Right atrium auricular region (tissue), 2 donors: Measurements from ENCODE around the gene LGALS13. TPM values are rescaled to one million over a fixed set of nuclear protein-coding genes. Genes with fewer than 3 reads are reported as not detected.
"Not testable (repeated sequence)": the region's sequence is repeated elsewhere in the genome, so short reads cannot be mapped to it uniquely, and the experiment has no call there.

Experiments used
- DNase-seq: peaks from one replicate; pipeline ENCODE4 v3.0.0-alpha.2; 2019; ENCODE audit warnings: low spot score
- H3K27ac ChIP-seq, 2 donors: fragments of 200-600 bp; sonication (generic); 1 replicate in 1 of 2; 2 replicates in 1 of 2; pipeline ENCODE4 v1.5.1; 2016 to 2019
- H3K27me3 ChIP-seq, 2 donors: fragments of 200-600 bp; sonication (generic); one replicate each; pipeline versions ENCODE4 v1.5.1 to v1.6.0; 2017 to 2019
- H3K36me3 ChIP-seq: fragments of 200-600 bp; sonication (generic); one replicate; pipeline ENCODE4 v1.5.1; 2016
- H3K4me1 ChIP-seq, 2 donors: fragments of 200-600 bp; sonication (generic); one replicate each; pipeline versions ENCODE4 v1.5.1 to v1.6.0; 2017 to 2019
- H3K4me3 ChIP-seq, 2 donors: fragments of 200-600 bp; sonication (generic); 1 replicate in 1 of 2; 2 replicates in 1 of 2; pipeline ENCODE4 v1.5.1; 2017 to 2019; ENCODE audit warnings: mild to moderate bottlenecking in 1 of 2, moderate library complexity in 1 of 2
- H3K9me3 ChIP-seq, 2 donors: fragments of 200-600 bp; sonication (generic); one replicate each; pipeline ENCODE4 v1.5.1; 2019
- CTCF ChIP-seq, 2 donors: fragments of 200-600 bp; sonication (generic); IDR thresholded peaks; one replicate each; pipeline ENCODE4 v1.5.1; 2019; ENCODE audit warnings: antibody characterized with exemption in 2 of 2
- total RNA-seq, 2 donors: library from RNA; depleted of rRNA; stranded (reverse); fragments of >200 nt; gene quantifications; one replicate each; pipeline ENCODE4 v1.1.0, GENCODE V29; 2016

LGALS13 gene
- total RNA-seq, 2 donors from 2014 or later = not detected

GRCh38 chr19:39617745-39618144 lies 15.4 kb downstream of the LGALS13 start:
- no peak for TF ChIP-seq CTCF (IDR thresholded peaks at IDR 0.05)
- no peak overlapping the region for H3K27ac ChIP-seq

GRCh38 chr19:39623946-39624345 lies 21.6 kb downstream of the LGALS13 start:
- Histone ChIP-seq H3K4me1 (no peaks in the 10 kb centered on the region), H3K36me3 (no peaks in the 10 kb centered on the region), H3K4me3 (no peak overlapping the region), H3K27me3 (no peaks in the 10 kb centered on the region), H3K9me3 (no peaks in the 10 kb centered on the region), H3K27ac (no peak overlapping the region)
- DNase-seq = no peak
- TF ChIP-seq CTCF (IDR thresholded peaks at IDR 0.05) = no peak

More at GRCh38 chr19:39617745-39618144, 15.4 kb downstream of the LGALS13 start:
- Histone ChIP-seq H3K9me3 (no peaks in the 10 kb centered on the region), H3K4me3 (no peak overlapping the region), H3K4me1 (no peaks in the 10 kb centered on the region), H3K27me3 (no peaks in the 10 kb centered on the region), H3K36me3 (no peaks in the 10 kb centered on the region)
- DNase-seq = no peak

- not testable (repeated sequence) for DNase-seq, H3K36me3 ChIP-seq, H3K9me3 ChIP-seq, H3K4me3 ChIP-seq, H3K27me3 ChIP-seq, H3K4me1 ChIP-seq, H3K27ac ChIP-seq
These were observed 25.3 kb downstream of the LGALS13 start for GRCh38 chr19:39627631-39628030.

- no peaks in the 10 kb centered on the region for H3K27me3 ChIP-seq
- no peaks in the 10 kb centered on the region for H3K36me3 ChIP-seq
- no peak overlapping the region for H3K4me3 ChIP-seq
- no peak overlapping the region for H3K27ac ChIP-seq
- H3K9me3 ChIP-seq = no peaks in the 10 kb centered on the region
- TF ChIP-seq CTCF (IDR thresholded peaks at IDR 0.05) = no peak
- H3K4me1 ChIP-seq = no peaks in the 10 kb centered on the region
- no peak for DNase-seq
These were observed 28.9 kb downstream of the LGALS13 start for GRCh38 chr19:39631178-39631577.

- H3K4me1 ChIP-seq = no peaks in the 10 kb centered on the region
- H3K27me3 ChIP-seq = no peaks in the 10 kb centered on the region
- no peak for DNase-seq
- no peak overlapping the region for H3K27ac ChIP-seq
- H3K36me3 ChIP-seq = no peaks in the 10 kb centered on the region
- H3K9me3 ChIP-seq = no peaks in the 10 kb centered on the region
- no peak overlapping the region for H3K4me3 ChIP-seq
- no peak for TF ChIP-seq CTCF (IDR thresholded peaks at IDR 0.05)
These were observed 29.3 kb downstream of the LGALS13 start for GRCh38 chr19:39631626-39632025.

GRCh38 chr19:39637891-39638290 lies 35.6 kb downstream of the LGALS13 start:
- Histone ChIP-seq H3K4me3 (no peak overlapping the region), H3K9me3 (no peaks in the 10 kb centered on the region), H3K27ac (no peak overlapping the region), H3K36me3 (no peaks in the 10 kb centered on the region), H3K27me3 (no peaks in the 10 kb centered on the region), H3K4me1 (no peaks in the 10 kb centered on the region)
- no peak for DNase-seq
- no peak for TF ChIP-seq CTCF (IDR thresholded peaks at IDR 0.05)
